ENCODE results near the gene SPATA6. TPM values are rescaled to one million over a fixed set of nuclear protein-coding genes. Genes with fewer than 3 reads are reported as not detected.
A peak's percentile ranks its signal among the peaks of the same experiment; 100 is the strongest.

The SPATA6 gene
- total RNA-seq, 3 donors from 2014 or later (not counting 1 experiment from before 2014, with no cell fraction given): 2.4 to 6.1 (median 3.5) TPM

DNA sequence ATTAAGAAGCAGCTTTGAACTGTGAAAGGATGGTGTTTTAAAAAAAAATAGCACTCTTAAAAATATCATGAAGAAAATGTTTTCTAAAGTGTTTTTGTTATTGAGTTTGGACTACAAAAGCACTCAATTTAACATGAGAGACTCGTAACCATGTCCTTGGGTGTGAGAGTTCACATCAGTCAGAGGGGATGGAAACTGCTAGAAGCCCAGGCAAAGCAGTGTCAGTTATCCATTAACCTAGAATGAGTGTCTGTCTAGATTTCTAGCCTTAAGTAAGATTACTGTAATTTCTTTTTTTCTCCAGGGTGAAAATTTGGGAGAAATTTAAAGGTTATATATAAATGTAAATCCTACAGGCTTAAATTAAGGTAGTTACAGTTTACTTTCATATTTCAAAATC, 217.8 kb downstream of the SPATA6 start:
- Histone ChIP-seq H3K4me1 (ENCODE audit: control insufficient read depth, insufficient read depth, low read length) (peaks cover 22% of the 10 kb centered on the region), H3K9me3 (ENCODE audit: control insufficient read depth, insufficient read depth, low read length) (no peaks in the 10 kb centered on the region), H3K27me3 (ENCODE audit: control insufficient read depth, insufficient read depth, low read length) (no peaks in the 10 kb centered on the region), H3K4me3 (ENCODE audit: low read length) (no peak overlapping the region), H3K27ac (ENCODE audit: low read length) (no peak overlapping the region), H3K36me3 (ENCODE audit: control insufficient read depth, insufficient read depth, low read length) (no peaks in the 10 kb centered on the region)
- intact Hi-C loops (cut with micrococcal nuclease): no loop called here
- ATAC-seq (no peak), DNase-seq (no peak)
- no peaks in the 10 kb centered on the region for H3K27me3 Mint-ChIP-seq (ENCODE audit: low read depth in 2 of 2)
- TF ChIP-seq, protein P1, sequence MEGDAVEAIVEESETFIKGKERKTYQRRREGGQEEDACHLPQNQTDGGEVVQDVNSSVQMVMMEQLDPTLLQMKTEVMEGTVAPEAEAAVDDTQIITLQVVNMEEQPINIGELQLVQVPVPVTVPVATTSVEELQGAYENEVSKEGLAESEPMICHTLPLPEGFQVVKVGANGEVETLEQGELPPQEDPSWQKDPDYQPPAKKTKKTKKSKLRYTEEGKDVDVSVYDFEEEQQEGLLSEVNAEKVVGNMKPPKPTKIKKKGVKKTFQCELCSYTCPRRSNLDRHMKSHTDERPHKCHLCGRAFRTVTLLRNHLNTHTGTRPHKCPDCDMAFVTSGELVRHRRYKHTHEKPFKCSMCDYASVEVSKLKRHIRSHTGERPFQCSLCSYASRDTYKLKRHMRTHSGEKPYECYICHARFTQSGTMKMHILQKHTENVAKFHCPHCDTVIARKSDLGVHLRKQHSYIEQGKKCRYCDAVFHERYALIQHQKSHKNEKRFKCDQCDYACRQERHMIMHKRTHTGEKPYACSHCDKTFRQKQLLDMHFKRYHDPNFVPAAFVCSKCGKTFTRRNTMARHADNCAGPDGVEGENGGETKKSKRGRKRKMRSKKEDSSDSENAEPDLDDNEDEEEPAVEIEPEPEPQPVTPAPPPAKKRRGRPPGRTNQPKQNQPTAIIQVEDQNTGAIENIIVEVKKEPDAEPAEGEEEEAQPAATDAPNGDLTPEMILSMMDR (IDR thresholded peaks at IDR 0.05): no peak
- no peak overlapping the region for H3K4me3 Mint-ChIP-seq
- peaks cover 31 to 36% of the 10 kb centered on the region in 2 donors for H3K4me1 Mint-ChIP-seq
- no peak overlapping the region for H3K27ac Mint-ChIP-seq
- 71% methylated on average over 1 of the region's 1 CpG for WGBS (ENCODE audit: insufficient coverage)
- no peaks in the 10 kb centered on the region for H3K9me3 Mint-ChIP-seq
- no peaks in the 10 kb centered on the region for H3K36me3 Mint-ChIP-seq

DNA sequence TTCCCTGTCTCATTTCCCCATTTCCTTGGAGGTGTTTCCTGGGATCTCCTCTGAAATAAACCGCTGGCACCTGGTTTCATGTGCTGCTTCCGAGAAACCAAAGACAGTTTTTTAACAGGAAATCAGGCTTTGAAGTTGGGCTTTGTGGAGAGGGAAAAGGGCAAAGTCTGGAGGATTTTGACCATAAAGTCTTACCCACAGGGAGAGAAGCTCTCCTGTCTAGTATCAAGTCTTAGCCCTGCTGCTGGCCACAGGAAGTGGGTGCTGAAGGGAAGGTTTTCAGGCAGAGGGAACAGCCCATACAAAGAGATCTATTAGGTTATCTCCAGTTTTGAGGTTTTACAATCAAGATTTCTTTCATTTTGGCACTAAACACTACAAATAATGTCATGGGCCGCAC, 220.2 kb downstream of the SPATA6 start:
- peak in 2 of 3 donors; percentile 13 to 14 for ATAC-seq
- no peak for DNase-seq
- Mint-ChIP-seq H3K27me3 (ENCODE audit: low read depth in 2 of 2) (no peaks in the 10 kb centered on the region), H3K4me3 (peak overlapping the region; percentile 49), H3K9me3 (no peaks in the 10 kb centered on the region), H3K4me1 (peaks cover 44 to 54% of the 10 kb centered on the region in 2 donors), H3K36me3 (no peaks in the 10 kb centered on the region), H3K27ac (peak overlapping the region; percentile 72 to 84)
- Histone ChIP-seq H3K27me3 (ENCODE audit: control insufficient read depth, insufficient read depth, low read length) (no peaks in the 10 kb centered on the region), H3K4me1 (ENCODE audit: control insufficient read depth, insufficient read depth, low read length) (peaks cover 22% of the 10 kb centered on the region), H3K9me3 (ENCODE audit: control insufficient read depth, insufficient read depth, low read length) (no peaks in the 10 kb centered on the region), H3K4me3 (ENCODE audit: low read length) (no peak overlapping the region), H3K36me3 (ENCODE audit: control insufficient read depth, insufficient read depth, low read length) (no peaks in the 10 kb centered on the region), H3K27ac (ENCODE audit: low read length) (peak overlapping the region; percentile 46)
- intact Hi-C loops (cut with micrococcal nuclease): no loop called here
- WGBS (ENCODE audit: insufficient coverage): 63% methylated on average over 3 of the region's 3 CpGs
- TF ChIP-seq, protein P1 (IDR thresholded peaks at IDR 0.05): no peak

DNA sequence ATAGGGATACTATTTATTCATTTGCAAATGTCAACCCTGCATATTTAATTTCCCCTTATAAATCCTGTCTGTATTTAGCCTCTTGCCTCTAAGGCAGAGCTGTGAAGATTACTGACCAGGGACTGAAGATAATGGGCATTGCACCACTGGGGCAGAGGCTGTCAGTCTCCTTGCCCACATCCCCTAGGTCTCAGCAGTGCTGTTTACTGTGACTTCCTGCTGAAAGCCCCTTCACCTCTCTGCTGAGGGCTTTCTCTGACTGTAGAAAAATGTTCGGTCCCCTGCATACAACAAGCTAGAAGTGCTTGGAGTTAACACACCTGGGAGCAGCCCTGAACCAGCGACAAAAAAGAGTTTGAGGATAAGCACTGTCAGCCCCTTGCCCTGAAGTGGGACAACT, 220.7 kb downstream of the SPATA6 start:
- DNase-seq: no peak
- Mint-ChIP-seq H3K4me3 (peak overlapping the region; percentile 49), H3K27me3 (ENCODE audit: low read depth in 2 of 2) (no peaks in the 10 kb centered on the region), H3K27ac (peak overlapping the region; percentile 72 to 84), H3K4me1 (peaks cover 46 to 56% of the 10 kb centered on the region in 2 donors), H3K36me3 (no peaks in the 10 kb centered on the region), H3K9me3 (no peaks in the 10 kb centered on the region)
- Histone ChIP-seq H3K36me3 (ENCODE audit: control insufficient read depth, insufficient read depth, low read length) (no peaks in the 10 kb centered on the region), H3K4me1 (ENCODE audit: control insufficient read depth, insufficient read depth, low read length) (peaks cover 22% of the 10 kb centered on the region), H3K9me3 (ENCODE audit: control insufficient read depth, insufficient read depth, low read length) (no peaks in the 10 kb centered on the region), H3K4me3 (ENCODE audit: low read length) (no peak overlapping the region), H3K27me3 (ENCODE audit: control insufficient read depth, insufficient read depth, low read length) (no peaks in the 10 kb centered on the region), H3K27ac (ENCODE audit: low read length) (peak overlapping the region; percentile 46)
- intact Hi-C loops (cut with micrococcal nuclease): no loop called here
- ATAC-seq: peak; percentile 92 to 99 (median 95)
- TF ChIP-seq, protein P1 (IDR thresholded peaks at IDR 0.05): no peak
- 60% methylated on average over 2 of the region's 2 CpGs for WGBS (ENCODE audit: insufficient coverage)

DNA sequence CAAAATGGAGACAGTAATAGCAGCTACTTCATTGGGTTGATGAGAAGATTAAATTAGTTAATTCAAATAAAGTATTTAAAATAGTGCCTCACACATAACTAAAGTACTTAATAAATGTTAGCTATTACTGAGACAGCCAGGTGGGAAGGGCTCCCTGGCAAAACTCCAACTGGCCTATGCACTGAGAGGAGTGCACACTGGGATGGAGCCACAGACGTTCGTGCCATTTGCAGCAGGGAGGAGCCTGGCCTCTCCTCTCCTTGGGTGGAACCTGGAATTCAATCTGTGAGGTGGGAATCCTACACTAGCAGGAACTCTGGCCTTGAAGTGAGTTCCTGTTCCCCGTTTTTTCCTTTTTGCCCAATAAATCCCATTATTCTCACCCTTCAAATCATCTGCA, 221.4 kb downstream of the SPATA6 start:
- no peak for DNase-seq
- peaks cover 22% of the 10 kb centered on the region for H3K4me1 ChIP-seq (ENCODE audit: control insufficient read depth, insufficient read depth, low read length)
- H3K27ac ChIP-seq (ENCODE audit: low read length): peak overlapping the region; percentile 7
- H3K4me3 ChIP-seq (ENCODE audit: low read length): no peak overlapping the region
- no peak for ATAC-seq
- peak overlapping the region in 1 of 2 donors; percentile 84 for H3K27ac Mint-ChIP-seq
- intact Hi-C loops (cut with micrococcal nuclease): no loop called here
- no peaks in the 10 kb centered on the region for H3K36me3 Mint-ChIP-seq
- TF ChIP-seq, protein P1 (IDR thresholded peaks at IDR 0.05): no peak
- no peaks in the 10 kb centered on the region for H3K9me3 Mint-ChIP-seq
- H3K4me1 Mint-ChIP-seq: peaks cover 46 to 56% of the 10 kb centered on the region in 2 donors
- H3K36me3 ChIP-seq (ENCODE audit: control insufficient read depth, insufficient read depth, low read length): no peaks in the 10 kb centered on the region
- H3K27me3 ChIP-seq (ENCODE audit: control insufficient read depth, insufficient read depth, low read length): no peaks in the 10 kb centered on the region
- H3K4me3 Mint-ChIP-seq: no peak overlapping the region
- no peaks in the 10 kb centered on the region for H3K27me3 Mint-ChIP-seq (ENCODE audit: low read depth in 2 of 2)
- no peaks in the 10 kb centered on the region for H3K9me3 ChIP-seq (ENCODE audit: control insufficient read depth, insufficient read depth, low read length)
- whole genome bisulfite sequencing (ENCODE audit: insufficient coverage): 77% methylated on average over 3 of the region's 3 CpGs
